ENCODE data around the gene RPL9.
"Not testable (repeated sequence)": the region's sequence is repeated elsewhere in the genome, so short reads cannot be mapped to it uniquely, and the experiment has no call there.

The RPL9 gene

DNA sequence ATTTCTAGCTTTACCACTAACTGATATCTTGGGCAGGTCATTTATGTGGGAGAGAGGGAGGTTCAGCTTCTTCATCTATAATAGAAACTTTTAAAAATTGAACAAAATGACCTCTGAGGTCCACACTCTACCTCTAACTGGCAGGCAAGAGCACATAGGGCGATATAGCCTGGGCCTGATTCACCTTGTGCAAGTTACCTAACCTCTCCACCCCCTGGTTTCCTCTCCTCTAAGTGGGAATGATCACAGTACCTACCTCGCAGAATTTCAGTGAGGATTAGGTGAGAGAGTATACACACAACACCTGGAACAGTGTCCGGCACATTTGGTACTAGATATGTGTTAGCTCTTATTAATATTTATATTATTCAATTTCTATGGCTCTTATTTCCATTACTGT, 36.5 kb downstream of the RPL9 start:
- H2AFZ ChIP-seq (ENCODE audit: low read depth, low read length) = no peak overlapping the region
- no peaks in the 10 kb centered on the region for H3K36me3 ChIP-seq (ENCODE audit: insufficient read depth, low read length)
- ATAC-seq (ENCODE audit: insufficient read depth, low read depth) (no peak), DNase-seq (no peak)
- no peak overlapping the region for H3K27ac ChIP-seq (ENCODE audit: low read length)
- H4K20me1 ChIP-seq (ENCODE audit: insufficient read depth, low read length) = no peaks in the 10 kb centered on the region
- H3K9ac ChIP-seq (ENCODE audit: low read depth, low read length) = no peak overlapping the region
- no peak overlapping the region for H3K4me3 ChIP-seq (ENCODE audit: low read depth in 1 of 2, low read length in 2 of 2)
- TF ChIP-seq, protein P1, sequence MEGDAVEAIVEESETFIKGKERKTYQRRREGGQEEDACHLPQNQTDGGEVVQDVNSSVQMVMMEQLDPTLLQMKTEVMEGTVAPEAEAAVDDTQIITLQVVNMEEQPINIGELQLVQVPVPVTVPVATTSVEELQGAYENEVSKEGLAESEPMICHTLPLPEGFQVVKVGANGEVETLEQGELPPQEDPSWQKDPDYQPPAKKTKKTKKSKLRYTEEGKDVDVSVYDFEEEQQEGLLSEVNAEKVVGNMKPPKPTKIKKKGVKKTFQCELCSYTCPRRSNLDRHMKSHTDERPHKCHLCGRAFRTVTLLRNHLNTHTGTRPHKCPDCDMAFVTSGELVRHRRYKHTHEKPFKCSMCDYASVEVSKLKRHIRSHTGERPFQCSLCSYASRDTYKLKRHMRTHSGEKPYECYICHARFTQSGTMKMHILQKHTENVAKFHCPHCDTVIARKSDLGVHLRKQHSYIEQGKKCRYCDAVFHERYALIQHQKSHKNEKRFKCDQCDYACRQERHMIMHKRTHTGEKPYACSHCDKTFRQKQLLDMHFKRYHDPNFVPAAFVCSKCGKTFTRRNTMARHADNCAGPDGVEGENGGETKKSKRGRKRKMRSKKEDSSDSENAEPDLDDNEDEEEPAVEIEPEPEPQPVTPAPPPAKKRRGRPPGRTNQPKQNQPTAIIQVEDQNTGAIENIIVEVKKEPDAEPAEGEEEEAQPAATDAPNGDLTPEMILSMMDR (IDR thresholded peaks at IDR 0.05; ENCODE audit: borderline replicate concordance, extremely low read depth, low read length, poor library complexity, severe bottlenecking) = no peak
- no peak for TF ChIP-seq EZH2 (IDR thresholded peaks at IDR 0.05; ENCODE audit: borderline replicate concordance, low read depth, low read length, severe bottlenecking)
- H3K79me2 ChIP-seq (ENCODE audit: insufficient read depth, low read length) = no peaks in the 10 kb centered on the region
- no peaks in the 10 kb centered on the region for H3K9me3 ChIP-seq (ENCODE audit: insufficient read depth, low read length, severe bottlenecking)
- H3K4me2 ChIP-seq (ENCODE audit: insufficient read depth, low read length) = no peak overlapping the region
- H3K4me1 ChIP-seq (ENCODE audit: insufficient read depth, low read length) = no peaks in the 10 kb centered on the region
- no peaks in the 10 kb centered on the region for H3K27me3 ChIP-seq (ENCODE audit: insufficient read depth, low read length, poor library complexity)

DNA sequence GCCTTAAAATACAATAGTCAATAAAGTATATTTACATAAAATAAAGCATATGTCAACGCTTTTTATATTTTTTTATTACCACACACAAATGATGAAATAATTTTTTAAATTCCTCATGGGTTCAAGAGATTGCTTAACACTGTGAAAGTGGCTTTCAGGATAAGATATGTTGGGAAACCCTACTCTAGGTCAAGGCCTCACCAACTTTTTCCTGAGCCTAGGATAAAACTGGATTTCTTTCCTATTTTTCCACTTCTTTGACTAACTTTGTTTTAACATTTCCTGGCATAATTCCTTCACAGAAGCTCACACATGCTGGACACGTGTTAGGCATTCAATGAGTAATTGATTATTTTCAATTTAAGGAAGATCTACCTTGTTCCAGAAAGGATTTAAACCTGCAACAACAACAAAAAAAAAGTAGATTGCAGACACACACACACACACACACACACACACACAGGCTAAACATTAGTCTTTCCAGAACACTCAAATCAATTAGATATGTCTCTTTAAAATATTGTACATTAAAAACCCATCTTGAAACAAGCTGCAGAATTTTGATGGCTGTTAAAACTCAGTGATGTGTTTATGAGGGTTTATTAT, 42.9 kb downstream of the RPL9 start:
- H2AFZ ChIP-seq (ENCODE audit: low read depth, low read length) = no peak overlapping the region
- DNase-seq = no peak
- ATAC-seq (ENCODE audit: insufficient read depth, low read depth) = no peak
- H3K9ac ChIP-seq (ENCODE audit: low read depth, low read length) = no peak overlapping the region
- no peaks in the 10 kb centered on the region for H4K20me1 ChIP-seq (ENCODE audit: insufficient read depth, low read length)
- H3K4me2 ChIP-seq (ENCODE audit: insufficient read depth, low read length) = no peak overlapping the region
- no peak overlapping the region for H3K27ac ChIP-seq (ENCODE audit: low read length)
- H3K4me1 ChIP-seq (ENCODE audit: insufficient read depth, low read length) = no peaks in the 10 kb centered on the region
- peaks cover 3% of the 10 kb centered on the region for H3K27me3 ChIP-seq (ENCODE audit: insufficient read depth, low read length, poor library complexity)
- no peaks in the 10 kb centered on the region for H3K79me2 ChIP-seq (ENCODE audit: insufficient read depth, low read length)
- H3K9me3 ChIP-seq (ENCODE audit: insufficient read depth, low read length, severe bottlenecking) = no peaks in the 10 kb centered on the region
- TF ChIP-seq, protein P1 (IDR thresholded peaks at IDR 0.05; ENCODE audit: borderline replicate concordance, extremely low read depth, low read length, poor library complexity, severe bottlenecking) = no peak
- no peak for TF ChIP-seq EZH2 (IDR thresholded peaks at IDR 0.05; ENCODE audit: borderline replicate concordance, low read depth, low read length, severe bottlenecking)
- H3K36me3 ChIP-seq (ENCODE audit: insufficient read depth, low read length) = no peaks in the 10 kb centered on the region
- no peak overlapping the region for H3K4me3 ChIP-seq (ENCODE audit: low read depth in 1 of 2, low read length in 2 of 2)

DNA sequence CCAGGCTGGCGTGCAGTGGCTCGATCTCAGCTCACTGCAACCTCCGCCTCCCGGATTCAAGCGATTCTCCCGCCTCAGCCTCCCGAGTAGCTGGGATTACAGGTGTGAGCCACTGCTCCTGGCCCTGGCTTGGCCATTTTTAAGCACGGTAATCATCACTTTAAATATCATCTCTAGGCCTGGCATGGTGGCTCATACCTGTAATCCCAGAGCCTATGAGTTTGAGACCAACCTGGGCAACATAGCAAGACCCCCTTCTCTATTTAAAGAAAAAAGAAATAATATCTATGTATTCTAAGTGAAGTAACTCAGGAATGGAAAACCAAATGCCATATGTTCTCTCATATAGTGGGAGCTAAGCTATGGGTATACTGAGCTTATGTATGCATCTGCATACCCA, 47.2 kb downstream of the RPL9 start:
- not testable (repeated sequence) for H3K4me3 ChIP-seq (ENCODE audit: low read depth in 1 of 2, low read length in 2 of 2); ATAC-seq (ENCODE audit: insufficient read depth, low read depth); H3K79me2 ChIP-seq (ENCODE audit: insufficient read depth, low read length); DNase-seq; H3K9ac ChIP-seq (ENCODE audit: low read depth, low read length); H3K27me3 ChIP-seq (ENCODE audit: insufficient read depth, low read length, poor library complexity); H2AFZ ChIP-seq (ENCODE audit: low read depth, low read length); H3K4me2 ChIP-seq (ENCODE audit: insufficient read depth, low read length); H3K9me3 ChIP-seq (ENCODE audit: insufficient read depth, low read length, severe bottlenecking); H3K36me3 ChIP-seq (ENCODE audit: insufficient read depth, low read length); H3K4me1 ChIP-seq (ENCODE audit: insufficient read depth, low read length); H3K27ac ChIP-seq (ENCODE audit: low read length); H4K20me1 ChIP-seq (ENCODE audit: insufficient read depth, low read length)

DNA sequence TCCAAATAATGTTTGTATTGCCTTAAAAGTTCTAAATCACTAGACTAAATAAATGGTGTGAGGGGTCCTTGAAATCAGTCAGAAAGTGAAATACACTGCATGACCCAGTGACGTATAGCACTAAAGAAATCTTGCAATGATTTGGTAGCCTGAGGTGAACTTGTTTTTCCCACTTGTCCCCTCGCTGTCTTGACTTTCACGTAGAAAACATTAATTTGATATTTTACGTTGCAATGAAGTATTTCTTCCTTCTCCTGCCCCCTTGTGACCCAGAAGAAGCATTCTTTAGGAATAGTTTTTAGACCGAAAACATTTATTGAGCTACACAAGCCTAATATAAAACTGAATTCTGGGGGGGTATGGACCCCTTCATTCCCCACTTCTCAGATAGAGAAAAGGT, 48.3 kb downstream of the RPL9 start:
- TF ChIP-seq EZH2 (IDR thresholded peaks at IDR 0.05; ENCODE audit: borderline replicate concordance, low read depth, low read length, severe bottlenecking) = no peak
- TF ChIP-seq, protein P1 (IDR thresholded peaks at IDR 0.05; ENCODE audit: borderline replicate concordance, extremely low read depth, low read length, poor library complexity, severe bottlenecking) = peak; percentile 32
- Histone ChIP-seq H3K27ac (ENCODE audit: low read length) (no peak overlapping the region), H3K27me3 (ENCODE audit: insufficient read depth, low read length, poor library complexity) (peaks cover 3% of the 10 kb centered on the region), H3K4me3 (ENCODE audit: low read depth in 1 of 2, low read length in 2 of 2) (no peak overlapping the region), H3K9ac (ENCODE audit: low read depth, low read length) (no peak overlapping the region), H3K4me2 (ENCODE audit: insufficient read depth, low read length) (no peak overlapping the region), H3K36me3 (ENCODE audit: insufficient read depth, low read length) (no peaks in the 10 kb centered on the region), H3K9me3 (ENCODE audit: insufficient read depth, low read length, severe bottlenecking) (no peaks in the 10 kb centered on the region), H2AFZ (ENCODE audit: low read depth, low read length) (no peak overlapping the region), H4K20me1 (ENCODE audit: insufficient read depth, low read length) (no peaks in the 10 kb centered on the region), H3K79me2 (ENCODE audit: insufficient read depth, low read length) (no peaks in the 10 kb centered on the region), H3K4me1 (ENCODE audit: insufficient read depth, low read length) (no peaks in the 10 kb centered on the region)
- DNase-seq (no peak), ATAC-seq (ENCODE audit: insufficient read depth, low read depth) (no peak)

Data from DND-41 (cell line).